ENCODE results near the gene CD80.

CD80 gene

DNA sequence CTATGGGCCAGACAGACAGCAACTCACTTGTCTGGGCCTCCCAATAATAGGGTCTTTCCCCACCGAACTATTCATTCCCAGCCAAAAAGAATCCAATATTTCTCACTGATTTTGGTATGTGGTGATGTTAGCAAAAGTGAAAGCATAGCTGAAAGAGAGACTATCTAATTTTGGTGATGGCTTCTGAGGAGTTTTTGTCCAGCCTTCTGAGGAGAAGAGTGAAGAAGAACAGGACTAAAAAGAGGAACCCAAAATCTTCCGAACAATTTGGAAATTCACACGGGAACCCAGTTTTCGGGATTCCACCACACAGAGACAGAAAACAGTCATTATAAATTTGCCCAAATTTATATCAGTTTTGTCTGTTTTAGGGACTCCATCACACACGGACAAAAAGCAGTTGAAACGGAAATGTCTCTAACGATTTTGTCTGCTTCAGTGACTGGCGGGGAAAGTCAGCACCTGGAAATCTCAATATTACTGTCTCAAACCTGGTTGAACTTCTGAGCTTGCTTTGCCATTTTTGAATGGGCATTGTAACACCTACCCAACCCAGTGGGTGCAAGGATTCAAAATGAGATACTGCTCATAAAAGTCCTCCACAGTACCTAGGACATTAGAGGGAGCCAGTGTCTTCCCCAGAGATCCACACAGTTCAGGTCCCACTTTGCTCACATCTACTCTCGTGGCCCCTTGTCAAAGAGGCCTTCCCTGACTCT lies 9.1 kb downstream of the CD80 start:
- Mint-ChIP-seq H3K4me3 (no peak overlapping the region), H3K9me3 (no peaks in the 10 kb centered on the region), H3K27ac (no peak overlapping the region), H3K36me3 (ENCODE audit: low read depth) (no peaks in the 10 kb centered on the region), H3K4me1 (no peaks in the 10 kb centered on the region), H3K27me3 (ENCODE audit: low read depth) (no peaks in the 10 kb centered on the region)
- TF ChIP-seq, protein P1, sequence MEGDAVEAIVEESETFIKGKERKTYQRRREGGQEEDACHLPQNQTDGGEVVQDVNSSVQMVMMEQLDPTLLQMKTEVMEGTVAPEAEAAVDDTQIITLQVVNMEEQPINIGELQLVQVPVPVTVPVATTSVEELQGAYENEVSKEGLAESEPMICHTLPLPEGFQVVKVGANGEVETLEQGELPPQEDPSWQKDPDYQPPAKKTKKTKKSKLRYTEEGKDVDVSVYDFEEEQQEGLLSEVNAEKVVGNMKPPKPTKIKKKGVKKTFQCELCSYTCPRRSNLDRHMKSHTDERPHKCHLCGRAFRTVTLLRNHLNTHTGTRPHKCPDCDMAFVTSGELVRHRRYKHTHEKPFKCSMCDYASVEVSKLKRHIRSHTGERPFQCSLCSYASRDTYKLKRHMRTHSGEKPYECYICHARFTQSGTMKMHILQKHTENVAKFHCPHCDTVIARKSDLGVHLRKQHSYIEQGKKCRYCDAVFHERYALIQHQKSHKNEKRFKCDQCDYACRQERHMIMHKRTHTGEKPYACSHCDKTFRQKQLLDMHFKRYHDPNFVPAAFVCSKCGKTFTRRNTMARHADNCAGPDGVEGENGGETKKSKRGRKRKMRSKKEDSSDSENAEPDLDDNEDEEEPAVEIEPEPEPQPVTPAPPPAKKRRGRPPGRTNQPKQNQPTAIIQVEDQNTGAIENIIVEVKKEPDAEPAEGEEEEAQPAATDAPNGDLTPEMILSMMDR (IDR thresholded peaks at IDR 0.05; ENCODE audit: unreplicated experiment in 3 of 3) = no peak

DNA sequence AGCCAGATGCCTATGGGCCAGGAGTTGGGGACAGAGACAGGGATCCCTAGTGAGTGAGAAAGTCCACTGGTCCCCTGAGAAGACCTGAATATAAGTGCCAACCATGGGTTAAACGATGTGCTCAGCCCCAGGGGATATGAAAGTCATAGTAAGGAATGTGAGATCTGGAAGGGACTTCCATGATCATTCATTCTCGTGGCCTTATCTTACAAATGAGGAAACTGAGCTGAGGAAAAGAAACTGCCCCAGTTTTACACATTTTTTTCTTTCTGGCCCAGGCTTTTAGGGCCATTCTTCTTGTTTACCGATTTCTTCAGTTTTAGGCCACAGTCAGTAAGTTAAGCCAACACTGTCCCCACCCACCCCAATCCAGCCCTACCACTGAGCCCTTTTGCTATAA lies 11.1 kb downstream of the CD80 start:
- H3K4me3 Mint-ChIP-seq = no peak overlapping the region
- H3K4me1 Mint-ChIP-seq = no peaks in the 10 kb centered on the region
- H3K9me3 Mint-ChIP-seq = no peaks in the 10 kb centered on the region
- H3K36me3 Mint-ChIP-seq (ENCODE audit: low read depth) = no peaks in the 10 kb centered on the region
- TF ChIP-seq, protein P1 (IDR thresholded peaks at IDR 0.05; ENCODE audit: unreplicated experiment in 3 of 3) = no peak
- no peak overlapping the region for H3K27ac Mint-ChIP-seq
- no peaks in the 10 kb centered on the region for H3K27me3 Mint-ChIP-seq (ENCODE audit: low read depth)

- no peak overlapping the region for H3K27ac Mint-ChIP-seq
- no peaks in the 10 kb centered on the region for H3K4me1 Mint-ChIP-seq
- H3K9me3 Mint-ChIP-seq = no peaks in the 10 kb centered on the region
- no peaks in the 10 kb centered on the region for H3K36me3 Mint-ChIP-seq (ENCODE audit: low read depth)
- no peaks in the 10 kb centered on the region for H3K27me3 Mint-ChIP-seq (ENCODE audit: low read depth)
- TF ChIP-seq, protein P1 (IDR thresholded peaks at IDR 0.05; ENCODE audit: unreplicated experiment in 3 of 3) = no peak
- no peak overlapping the region for H3K4me3 Mint-ChIP-seq
Observed at GRCh38 chr3:119547227-119547626, 12.2 kb downstream of the CD80 start.

DNA sequence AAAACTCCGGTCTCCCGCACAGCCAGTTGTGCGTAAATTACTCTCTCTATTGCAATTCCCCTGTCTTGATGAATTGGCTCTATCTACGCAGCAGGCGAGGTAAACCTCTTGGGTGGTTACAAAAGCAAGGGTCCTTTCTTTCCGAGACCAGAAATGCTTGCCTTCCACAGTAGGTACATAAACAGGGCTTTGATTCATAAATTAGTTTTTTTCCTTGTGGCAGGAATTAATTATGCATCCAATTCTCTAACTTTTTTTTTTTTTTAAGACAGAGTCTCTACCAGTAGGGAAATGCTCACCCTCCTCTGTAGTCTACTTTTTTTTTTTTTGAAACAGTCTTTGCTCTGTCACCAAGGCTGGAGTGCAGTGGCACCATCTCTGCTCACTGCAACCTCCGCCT lies 16.3 kb downstream of the CD80 start:
- Mint-ChIP-seq H3K9me3 (no peaks in the 10 kb centered on the region), H3K36me3 (ENCODE audit: low read depth) (no peaks in the 10 kb centered on the region)

DNA sequence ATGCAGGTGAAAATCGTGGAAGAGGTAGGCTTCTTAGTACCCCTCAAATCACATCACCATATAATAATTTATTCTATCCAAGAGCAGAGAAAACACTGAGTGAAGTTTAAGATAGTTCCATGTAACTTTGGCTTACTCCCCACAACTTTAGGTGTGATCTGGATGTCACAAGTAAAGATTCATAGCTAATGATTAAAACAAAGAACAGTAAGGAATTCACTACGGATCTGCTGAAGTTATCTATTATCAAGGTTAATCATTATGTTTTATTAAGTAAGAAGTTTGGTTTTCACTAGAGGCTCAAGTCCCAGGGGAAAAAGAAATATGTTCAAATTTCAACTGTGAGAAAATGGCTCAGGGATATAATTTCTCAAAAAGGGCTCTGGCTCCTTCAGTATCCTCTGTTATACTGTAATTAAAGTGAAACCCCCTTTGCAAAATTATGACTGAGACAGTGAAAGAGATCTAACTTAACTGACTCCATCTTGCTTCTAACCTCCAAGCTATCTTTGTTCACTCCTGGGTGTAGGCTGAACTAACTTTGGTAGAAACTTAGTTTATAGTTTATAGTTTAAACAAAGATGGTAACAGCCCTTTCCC lies 17.1 kb downstream of the CD80 start:
- no peaks in the 10 kb centered on the region for H3K27me3 Mint-ChIP-seq (ENCODE audit: low read depth)

More for the DNA sequence above, 16.3 kb downstream of the CD80 start:
- no peaks in the 10 kb centered on the region for H3K27me3 Mint-ChIP-seq (ENCODE audit: low read depth)
- no peak overlapping the region for H3K4me3 Mint-ChIP-seq
- peak overlapping the region; percentile 86 to 93 (median 91) for H3K27ac Mint-ChIP-seq
- H3K4me1 Mint-ChIP-seq = no peaks in the 10 kb centered on the region
- TF ChIP-seq, protein P1 (IDR thresholded peaks at IDR 0.05; ENCODE audit: unreplicated experiment in 3 of 3) = no peak

More for the DNA sequence above, 17.1 kb downstream of the CD80 start:
- H3K36me3 Mint-ChIP-seq (ENCODE audit: low read depth) = no peaks in the 10 kb centered on the region
- no peak overlapping the region for H3K4me3 Mint-ChIP-seq
- H3K4me1 Mint-ChIP-seq = no peaks in the 10 kb centered on the region
- no peaks in the 10 kb centered on the region for H3K9me3 Mint-ChIP-seq
- H3K27ac Mint-ChIP-seq = peak overlapping the region; percentile 86 to 93 (median 91)
- TF ChIP-seq, protein P1 (IDR thresholded peaks at IDR 0.05; ENCODE audit: unreplicated experiment in 3 of 3) = no peak

All from nephron (organoid).